ENCODE measurements around the gene NCKAP5. TPM values are rescaled to one million over a fixed set of nuclear protein-coding genes. Genes with fewer than 3 reads are reported as not detected.

NCKAP5 gene
- total and polyA plus RNA-seq, 4 donors, result 0.57 to 2.8 (median 2.4) TPM

DNA sequence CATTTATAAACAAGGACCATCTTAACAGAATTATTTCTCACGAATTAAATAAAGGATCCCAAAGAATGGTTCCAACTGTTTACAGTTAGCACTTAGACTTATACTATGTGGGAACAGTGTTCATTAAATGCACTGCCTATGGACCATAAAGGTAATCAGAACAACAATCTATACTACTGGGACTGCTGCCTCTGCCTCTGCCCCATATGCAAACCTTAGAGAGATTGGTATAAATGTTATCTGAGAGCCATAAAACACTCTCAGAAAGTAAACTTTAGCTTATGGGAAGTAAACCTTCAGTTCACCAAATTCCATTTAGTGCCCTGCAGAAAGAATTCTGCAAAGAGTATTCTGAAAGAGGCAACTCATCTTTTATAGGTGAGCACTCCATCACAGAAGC, 448.0 kb downstream of the NCKAP5 start (continued):
- TF ChIP-seq, protein P1, sequence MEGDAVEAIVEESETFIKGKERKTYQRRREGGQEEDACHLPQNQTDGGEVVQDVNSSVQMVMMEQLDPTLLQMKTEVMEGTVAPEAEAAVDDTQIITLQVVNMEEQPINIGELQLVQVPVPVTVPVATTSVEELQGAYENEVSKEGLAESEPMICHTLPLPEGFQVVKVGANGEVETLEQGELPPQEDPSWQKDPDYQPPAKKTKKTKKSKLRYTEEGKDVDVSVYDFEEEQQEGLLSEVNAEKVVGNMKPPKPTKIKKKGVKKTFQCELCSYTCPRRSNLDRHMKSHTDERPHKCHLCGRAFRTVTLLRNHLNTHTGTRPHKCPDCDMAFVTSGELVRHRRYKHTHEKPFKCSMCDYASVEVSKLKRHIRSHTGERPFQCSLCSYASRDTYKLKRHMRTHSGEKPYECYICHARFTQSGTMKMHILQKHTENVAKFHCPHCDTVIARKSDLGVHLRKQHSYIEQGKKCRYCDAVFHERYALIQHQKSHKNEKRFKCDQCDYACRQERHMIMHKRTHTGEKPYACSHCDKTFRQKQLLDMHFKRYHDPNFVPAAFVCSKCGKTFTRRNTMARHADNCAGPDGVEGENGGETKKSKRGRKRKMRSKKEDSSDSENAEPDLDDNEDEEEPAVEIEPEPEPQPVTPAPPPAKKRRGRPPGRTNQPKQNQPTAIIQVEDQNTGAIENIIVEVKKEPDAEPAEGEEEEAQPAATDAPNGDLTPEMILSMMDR (IDR thresholded peaks at IDR 0.05; ENCODE audit: low read depth, low read length, missing input control), result no peak

DNA sequence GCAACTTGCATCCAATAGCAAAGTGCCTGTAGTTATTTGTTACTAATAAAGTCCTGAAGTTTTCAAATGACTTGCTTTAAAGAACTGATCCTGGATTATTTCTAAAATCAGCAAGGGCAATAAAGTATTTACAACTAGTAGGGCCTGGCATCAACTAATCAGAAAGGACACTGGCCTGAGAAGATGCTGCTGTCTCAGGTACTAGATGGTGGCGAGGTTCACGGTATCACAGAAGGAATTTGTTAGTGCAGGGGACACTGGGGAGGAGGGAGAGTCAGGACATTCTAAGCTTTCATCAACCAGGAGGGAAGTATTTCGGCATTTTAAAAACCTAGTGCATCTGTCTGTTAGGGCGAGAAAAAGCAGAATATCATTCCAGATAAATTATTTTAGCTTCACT, 458.1 kb downstream of the NCKAP5 start:
- Histone ChIP-seq H3K4me3 (ENCODE audit: low read depth in 1 of 3, low read length in 3 of 3) (no peak overlapping the region), H3K27me3 (ENCODE audit: control insufficient read depth in 4 of 4, insufficient read depth in 4 of 4, low read length in 3 of 4) (no peaks in the 10 kb centered on the region), H3K27ac (ENCODE audit: low read depth in 1 of 2, low read length in 2 of 2) (no peak overlapping the region), H3K4me1 (ENCODE audit: control insufficient read depth in 4 of 4, insufficient read depth in 4 of 4, low read length in 3 of 4) (no peaks in the 10 kb centered on the region), H3K36me3 (ENCODE audit: control insufficient read depth in 4 of 4, insufficient read depth in 3 of 4, low read depth in 1 of 4, low read length in 3 of 4) (no peaks in the 10 kb centered on the region), H3K9me3 (ENCODE audit: control insufficient read depth in 4 of 4, low read length in 3 of 4) (no peaks in the 10 kb centered on the region), H3K9ac (ENCODE audit: low read depth in 1 of 2, low read length in 2 of 2) (no peak overlapping the region)
- no peak for DNase-seq (ENCODE audit: low spot score)
- TF ChIP-seq REST (IDR thresholded peaks at IDR 0.05) (no peak), EGR1 (IDR thresholded peaks at IDR 0.05; ENCODE audit: low read depth in 2 of 2) (no peak), YY1 (IDR thresholded peaks at IDR 0.05) (no peak), SP1 (IDR thresholded peaks at IDR 0.05) (no peak), RXRA (IDR thresholded peaks at IDR 0.05) (no peak), GABPA (IDR thresholded peaks at IDR 0.05 in 1 of 2, conservative IDR thresholded peaks at IDR 0.05 in 1 of 2) (no peak), MAX (IDR thresholded peaks at IDR 0.05) (no peak), HNF4G (IDR thresholded peaks at IDR 0.05) (no peak)
- TF ChIP-seq, protein P1 (IDR thresholded peaks at IDR 0.05; ENCODE audit: low read depth, low read length, missing input control), result no peak
- WGBS, result 94% methylated on average over 4 of the region's 4 CpGs

DNA sequence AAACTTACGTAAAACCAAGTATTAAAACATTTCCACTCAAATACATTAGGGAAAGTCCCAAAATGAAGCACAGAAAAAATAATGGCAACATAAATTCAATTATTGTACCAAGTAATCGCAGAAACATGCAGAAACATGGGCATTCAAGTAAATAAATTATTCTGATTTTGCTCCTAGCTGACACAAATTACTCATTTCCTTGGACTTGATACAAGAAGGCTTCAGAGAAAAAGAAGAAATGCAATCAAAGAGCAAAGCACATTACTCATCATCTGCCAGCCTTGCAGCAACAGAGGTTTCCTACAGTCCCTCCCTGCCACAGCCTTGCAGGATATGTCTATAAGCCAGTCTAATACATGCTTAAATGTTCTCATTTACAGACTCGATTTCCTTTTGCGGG, 458.5 kb downstream of the NCKAP5 start:
- no peak for TF ChIP-seq EGR1 (IDR thresholded peaks at IDR 0.05; ENCODE audit: low read depth in 2 of 2)
- no peak for TF ChIP-seq HNF4A (conservative IDR thresholded peaks at IDR 0.05)
- TF ChIP-seq TAF1 (conservative IDR thresholded peaks at IDR 0.05), result no peak
- no peak for TF ChIP-seq RAD21 (IDR thresholded peaks at IDR 0.05)
- no peak for TF ChIP-seq NR2F2 (IDR thresholded peaks at IDR 0.05)
- TF ChIP-seq FOXA2 (IDR thresholded peaks at IDR 0.05), result no peak
- H3K36me3 ChIP-seq (ENCODE audit: control insufficient read depth in 4 of 4, insufficient read depth in 3 of 4, low read depth in 1 of 4, low read length in 3 of 4), result no peaks in the 10 kb centered on the region
- H3K9me3 ChIP-seq (ENCODE audit: control insufficient read depth in 4 of 4, low read length in 3 of 4), result no peaks in the 10 kb centered on the region
- WGBS, result 97% methylated on average over 4 of the region's 4 CpGs
- no peak overlapping the region for H3K4me3 ChIP-seq (ENCODE audit: low read depth in 1 of 3, low read length in 3 of 3)
- no peaks in the 10 kb centered on the region for H3K4me1 ChIP-seq (ENCODE audit: control insufficient read depth in 4 of 4, insufficient read depth in 4 of 4, low read length in 3 of 4)
- no peak overlapping the region for H3K9ac ChIP-seq (ENCODE audit: low read depth in 1 of 2, low read length in 2 of 2)
- no peak for DNase-seq (ENCODE audit: low spot score)
- no peak overlapping the region for H3K27ac ChIP-seq (ENCODE audit: low read depth in 1 of 2, low read length in 2 of 2)
- H3K27me3 ChIP-seq (ENCODE audit: control insufficient read depth in 4 of 4, insufficient read depth in 4 of 4, low read length in 3 of 4), result no peaks in the 10 kb centered on the region
